Vagina (tissue), 2 donors: Measurements from ENCODE around the gene KLF3.

Experiments
- CTCF ChIP-seq, 3 experiments: fragments of 450-650 bp in 2 of 3; fragments of 200-600 bp in 1 of 3; sonication (generic) in 1 of 3; IDR thresholded peaks; one replicate each; pipeline ENCODE4 v1.5.1; 2017 to 2019; ENCODE audit warnings: antibody characterized with exemption in 3 of 3, mild to moderate bottlenecking in 2 of 3, moderate library complexity in 2 of 3
- POLR2A ChIP-seq, 2 donors: fragments of 450-650 bp; IDR thresholded peaks; one replicate each; pipeline ENCODE4 v1.6.1; 2017; ENCODE audit warnings: antibody characterized with exemption in 2 of 2, mild to moderate bottlenecking in 2 of 2, moderate library complexity in 2 of 2
- POLR2AphosphoS5 ChIP-seq, 2 donors: sonication (generic); formaldehyde crosslinking; IDR thresholded peaks; one replicate each; pipeline ENCODE4 v1.9.0; 2017; ENCODE audit warnings: antibody characterized with exemption in 2 of 2, mild to moderate bottlenecking in 2 of 2, low read depth in 1 of 2; ENCODE audit not compliant: insufficient read depth in 1 of 2

- TF ChIP-seq CTCF (IDR thresholded peaks at IDR 0.05) (no peak), POLR2A (IDR thresholded peaks at IDR 0.05) (no peak), POLR2AphosphoS5 (IDR thresholded peaks at IDR 0.05; ENCODE audit: insufficient read depth in 1 of 2, low read depth in 1 of 2) (no peak)
Observed at GRCh38 chr4:38745881-38746280, 81.9 kb downstream of the KLF3 start.
